ENCODE measurements around the gene CA4.
"Not testable (repeated sequence)": the region's sequence is repeated elsewhere in the genome, so short reads cannot be mapped to it uniquely, and the experiment has no call there.

The CA4 gene

GRCh38 chr17:60193482-60193881, 43.7 kb downstream of the CA4 start:
- TF ChIP-seq POLR2AphosphoS5 (IDR thresholded peaks at IDR 0.05; ENCODE audit: borderline replicate concordance, low read depth, low read length) (no peak), EZH2 (IDR thresholded peaks at IDR 0.05) (no peak), FOXP2 (optimal IDR thresholded peaks at IDR 0.05; ENCODE audit: control extremely low read depth, extremely low read length, insufficient read depth) (no peak)
- Histone ChIP-seq H3K4me3 (no peak overlapping the region), H3K27ac (no peak overlapping the region), H3K9ac (ENCODE audit: insufficient read length) (no peak overlapping the region), H3K36me3 (ENCODE audit: insufficient read depth, low read length) (peaks cover 26% of the 10 kb centered on the region), H3K9me3 (ENCODE audit: low read depth, low read length) (no peaks in the 10 kb centered on the region)
- DNase-seq (ENCODE audit: low read depth, low spot score): no peak

- H3K9me3 ChIP-seq (ENCODE audit: low read depth, low read length); H3K4me3 ChIP-seq; H3K27ac ChIP-seq; DNase-seq (ENCODE audit: low read depth, low spot score); H3K9ac ChIP-seq (ENCODE audit: insufficient read length): not testable (repeated sequence)
- peaks cover 25% of the 10 kb centered on the region for H3K36me3 ChIP-seq (ENCODE audit: insufficient read depth, low read length)
These were observed 44.4 kb downstream of the CA4 start for GRCh38 chr17:60194141-60194540.

- not testable (repeated sequence) for H3K9me3 ChIP-seq (ENCODE audit: low read depth, low read length); H3K27ac ChIP-seq; H3K9ac ChIP-seq (ENCODE audit: insufficient read length); DNase-seq (ENCODE audit: low read depth, low spot score); H3K4me3 ChIP-seq; H3K36me3 ChIP-seq (ENCODE audit: insufficient read depth, low read length)
These were observed 48.9 kb downstream of the CA4 start for GRCh38 chr17:60198630-60199029.

- not testable (repeated sequence) for H3K27ac ChIP-seq; DNase-seq (ENCODE audit: low read depth, low spot score); H3K36me3 ChIP-seq (ENCODE audit: insufficient read depth, low read length); H3K9me3 ChIP-seq (ENCODE audit: low read depth, low read length); H3K9ac ChIP-seq (ENCODE audit: insufficient read length); H3K4me3 ChIP-seq
These were observed 56.0 kb downstream of the CA4 start for GRCh38 chr17:60205782-60206181.

GRCh38 chr17:60208302-60208701, 58.5 kb downstream of the CA4 start:
- H3K4me3 ChIP-seq; H3K36me3 ChIP-seq (ENCODE audit: insufficient read depth, low read length); H3K9ac ChIP-seq (ENCODE audit: insufficient read length); H3K9me3 ChIP-seq (ENCODE audit: low read depth, low read length); DNase-seq (ENCODE audit: low read depth, low spot score); H3K27ac ChIP-seq: not testable (repeated sequence)

All from SK-N-MC (cell line).